NCI-H446 treated with DMSO at 0.1 percent for 48 hours (cell line): ENCODE data around the gene ADA.

Experiments used
- DNase-seq: peaks from one replicate; lab custom pipeline; 2025; lab: John Stamatoyannopoulos, UW

Gene ADA

GRCh38 chr20:44624152-44624551 lies 27.3 kb downstream of the ADA start:
- no peak for DNase-seq

DNA sequence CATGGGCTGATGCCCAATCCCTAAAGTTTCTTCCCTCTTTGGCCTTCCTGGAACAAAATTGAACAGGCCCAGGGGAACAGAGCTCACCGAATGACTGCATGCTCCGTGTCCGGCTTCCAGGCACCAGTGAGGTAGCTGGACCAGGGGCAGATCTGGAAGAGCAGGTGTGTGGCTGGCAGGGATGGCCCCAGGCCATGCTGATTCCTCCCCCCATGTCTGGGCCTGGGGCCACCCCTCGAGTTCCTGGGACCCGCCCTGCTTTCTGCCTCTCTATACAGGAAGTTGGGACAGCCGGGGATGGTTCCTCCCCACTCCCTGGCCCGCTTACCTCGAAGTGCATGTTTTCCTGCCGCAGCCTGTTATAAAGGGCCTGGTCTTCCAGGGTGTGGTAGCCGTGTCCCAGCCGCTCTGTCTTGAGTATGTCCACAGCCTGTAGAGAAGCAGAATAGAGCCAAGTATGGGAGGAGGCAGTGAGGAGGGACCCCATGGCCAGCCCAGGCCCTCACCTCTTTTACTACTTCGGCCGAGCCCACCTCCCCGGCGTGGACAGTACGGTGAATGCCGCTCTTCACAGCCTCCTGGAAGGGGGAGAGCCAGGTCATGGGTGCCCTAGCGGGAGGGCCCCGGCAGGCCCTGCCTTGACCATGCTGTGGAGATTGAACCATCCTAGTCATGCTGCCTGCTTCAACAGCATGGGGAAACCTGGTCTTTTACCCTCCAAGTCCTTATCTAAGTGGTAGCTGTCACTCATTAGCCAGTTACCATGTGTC lies 28.8 kb downstream of the ADA start:
- DNase-seq, result no peak

GRCh38 chr20:44621939-44622338 lies 29.6 kb downstream of the ADA start:
- DNase-seq, result no peak

- DNase-seq, result no peak
These were observed 30.2 kb downstream of the ADA start for GRCh38 chr20:44621325-44621724.

- no peak for DNase-seq
These were observed 31.5 kb downstream of the ADA start for GRCh38 chr20:44620030-44620429.

DNA sequence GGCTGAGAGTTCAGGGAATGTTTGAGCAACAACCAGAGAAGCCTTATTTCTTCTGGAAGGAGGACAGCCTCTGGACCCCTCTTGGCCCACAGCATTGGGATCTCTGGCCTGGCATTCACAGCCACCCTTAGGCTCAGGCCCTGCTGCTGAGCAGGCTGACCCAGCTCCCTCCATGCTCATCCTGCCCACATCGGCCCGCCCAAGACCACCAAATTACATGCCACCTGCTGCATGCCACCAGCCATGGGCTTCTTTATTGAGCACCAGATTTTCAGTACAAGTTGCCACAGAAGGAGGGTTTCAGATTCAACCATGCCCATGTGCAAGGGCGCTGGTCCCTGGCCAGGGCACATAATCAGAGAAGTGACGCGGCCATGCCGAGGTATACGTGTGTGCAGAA lies 32.2 kb downstream of the ADA start:
- DNase-seq, result no peak

GRCh38 chr20:44618318-44618731 lies 33.2 kb downstream of the ADA start:
- DNase-seq, result no peak

- no peak for DNase-seq
These were observed 34.9 kb downstream of the ADA start for GRCh38 chr20:44616604-44616964.

GRCh38 chr20:44615876-44616603 lies 35.5 kb downstream of the ADA start:
- DNase-seq, result no peak

DNA sequence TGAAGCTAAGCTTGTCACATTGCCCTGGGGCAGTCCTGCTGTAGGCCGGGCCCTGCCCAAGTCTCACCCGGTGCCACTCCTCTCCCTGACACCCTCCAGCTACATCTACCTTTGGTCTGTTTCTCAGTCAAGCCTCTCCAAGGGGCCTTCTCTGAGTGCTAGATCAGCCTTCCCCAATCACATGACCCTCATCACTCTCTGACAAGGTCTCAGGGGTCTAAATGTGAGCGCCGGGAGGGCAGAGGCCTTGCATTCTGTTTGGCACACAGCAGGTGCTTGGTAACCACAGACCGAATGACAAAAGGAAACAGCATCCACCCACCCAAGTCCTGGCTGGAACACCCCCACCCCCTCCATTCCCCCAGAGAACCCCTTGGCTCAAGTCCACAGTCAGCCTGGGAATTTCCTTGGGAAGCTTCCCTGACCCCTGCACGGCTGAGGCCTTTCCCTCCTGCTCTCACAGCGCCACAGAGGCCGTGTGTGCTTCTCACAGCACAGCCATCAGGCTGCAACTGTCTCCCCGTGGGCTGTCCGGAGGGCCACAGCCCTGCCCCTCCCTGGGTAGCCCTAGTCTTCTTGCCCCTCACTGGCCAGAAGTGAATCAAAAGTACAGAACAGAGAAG lies 36.2 kb downstream of the ADA start:
- DNase-seq, result no peak

DNA sequence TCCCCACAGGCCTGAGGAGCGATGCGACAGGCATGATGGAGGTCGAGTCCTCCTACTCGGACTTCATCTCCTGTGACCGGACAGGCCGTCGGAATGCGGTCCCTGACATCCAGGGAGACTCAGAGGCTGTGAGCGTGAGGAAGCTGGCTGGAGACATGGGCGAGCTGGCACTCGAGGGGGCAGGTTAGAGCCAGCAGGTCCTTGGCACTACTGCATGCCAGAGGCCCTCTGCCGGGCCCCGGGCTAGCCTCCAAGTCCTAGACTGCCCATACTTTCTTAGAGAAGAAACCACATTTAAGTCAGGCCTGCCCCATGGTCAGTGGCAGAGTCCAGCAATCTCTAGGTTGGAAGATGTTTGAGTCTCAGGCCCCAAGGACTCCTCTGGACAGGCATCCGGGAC lies 37.0 kb downstream of the ADA start:
- DNase-seq, result no peak

GRCh38 chr20:44613575-44613974 lies 37.9 kb downstream of the ADA start:
- no peak for DNase-seq

DNA sequence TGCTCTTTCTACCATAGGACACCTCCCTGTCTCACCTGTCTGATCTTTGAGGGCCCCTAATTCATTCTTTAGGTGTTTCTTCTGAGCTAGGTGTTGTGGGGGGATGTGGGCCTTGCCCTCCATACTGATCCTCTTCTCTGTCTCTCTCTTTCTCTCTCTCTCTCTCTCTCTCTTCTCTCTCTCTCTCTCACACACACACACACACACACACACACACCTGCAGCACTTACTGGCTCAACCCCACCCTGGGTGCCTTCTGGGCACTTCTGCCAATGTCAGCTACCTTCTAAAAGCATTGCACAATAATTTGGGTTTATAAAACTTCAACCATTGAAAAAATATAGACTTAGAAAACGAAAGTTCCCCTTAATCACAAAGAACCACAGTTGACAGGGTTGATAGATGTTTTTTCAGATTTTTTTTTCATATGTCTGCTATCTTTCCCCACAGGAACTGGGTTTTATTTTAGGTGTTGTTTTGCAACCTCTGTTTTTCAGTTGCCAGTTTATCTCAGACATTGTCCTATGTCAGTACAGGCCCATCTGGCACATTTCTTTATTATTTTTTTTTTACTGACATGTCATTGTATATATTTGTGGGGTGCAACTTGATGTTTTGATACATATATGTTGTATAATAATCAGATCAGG lies 41.1 kb downstream of the ADA start:
- no peak for DNase-seq

- DNase-seq, result peak; percentile 46
These were observed 41.8 kb downstream of the ADA start for GRCh38 chr20:44609516-44610312.

- DNase-seq, result no peak
These were observed 42.4 kb downstream of the ADA start for GRCh38 chr20:44609006-44609515.

GRCh38 chr20:44606725-44607441 lies 44.6 kb downstream of the ADA start:
- DNase-seq, result no peak

GRCh38 chr20:44603327-44603726 lies 48.2 kb downstream of the ADA start:
- DNase-seq, result no peak

DNA sequence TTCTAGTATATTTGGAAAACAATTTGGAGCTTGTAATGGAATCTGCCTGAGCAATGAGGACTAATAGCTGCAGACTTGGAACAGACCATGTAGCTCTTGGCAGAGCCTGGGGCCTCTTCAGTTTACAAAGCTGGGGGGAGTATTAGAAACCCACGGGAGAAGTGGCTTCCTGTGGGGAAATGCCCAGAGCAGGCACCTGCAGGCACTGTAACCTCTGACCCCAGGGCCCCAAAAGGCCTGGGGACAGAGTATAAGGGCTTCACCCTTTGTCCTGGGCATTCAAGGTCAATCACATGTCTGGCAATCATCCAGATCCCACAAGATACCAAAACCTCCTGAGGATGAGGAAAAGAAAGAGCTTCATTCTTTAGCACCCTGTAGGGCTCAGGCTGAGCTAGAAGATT lies 49.7 kb downstream of the ADA start:
- DNase-seq, result no peak

GRCh38 chr20:44601236-44601671 lies 50.2 kb downstream of the ADA start:
- no peak for DNase-seq

DNA sequence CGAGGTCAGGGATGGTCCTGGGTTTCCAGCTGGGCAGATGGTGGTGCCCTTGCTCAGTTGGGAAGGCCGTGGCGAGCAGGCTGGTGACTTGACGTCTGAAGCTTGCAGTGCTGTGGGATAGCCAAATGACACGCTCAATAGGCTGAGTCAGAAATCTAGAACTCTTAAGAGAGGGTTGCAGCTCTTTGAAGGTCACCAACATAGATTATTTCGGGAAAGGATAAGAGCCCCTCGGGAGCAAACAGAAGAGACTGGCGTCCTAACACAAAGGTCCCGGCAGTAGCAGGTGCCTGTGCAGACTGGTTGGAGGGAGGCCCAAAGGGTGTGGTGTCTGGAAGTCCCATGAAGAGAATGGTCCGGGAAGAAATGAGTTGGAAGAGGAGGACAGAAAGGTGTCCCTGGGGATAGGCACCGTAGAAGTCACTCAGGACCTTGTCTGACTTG lies 50.7 kb downstream of the ADA start:
- no peak for DNase-seq

GRCh38 chr20:44600301-44600700 lies 51.2 kb downstream of the ADA start:
- DNase-seq, result no peak
